HG03039 (cell line): Measurements from ENCODE around the gene CENPL.
"Not testable (repeated sequence)": the region's sequence is repeated elsewhere in the genome, so short reads cannot be mapped to it uniquely, and the experiment has no call there.

Experiments used
- ATAC-seq: cut with Tn5 transposase; IDR thresholded peaks from one replicate; pipeline ENCODE4 v1.9.1; 2021; ENCODE audit warnings: mild to moderate bottlenecking, moderate library complexity; ENCODE audit not compliant: unreplicated experiment

Gene CENPL

DNA sequence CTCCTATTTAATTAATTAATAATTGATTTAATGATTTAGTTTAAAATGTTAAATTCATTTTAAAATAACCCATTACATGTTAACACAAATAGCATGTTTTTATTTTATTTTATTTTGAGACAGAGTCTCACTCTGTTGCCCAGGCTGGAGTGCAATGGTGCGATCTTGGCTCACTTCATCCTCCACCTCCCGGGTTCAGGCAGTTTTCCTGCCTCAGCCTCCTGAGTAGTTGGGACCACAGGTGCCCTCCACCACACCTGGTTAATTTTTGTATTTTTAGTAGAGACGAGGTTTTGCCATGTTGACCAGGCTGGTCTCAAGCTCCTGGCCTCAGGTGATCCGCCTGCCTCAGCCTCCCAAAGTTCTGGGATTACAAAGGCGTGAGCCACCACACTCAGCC, 34.9 kb upstream of the CENPL start:
- ATAC-seq = not testable (repeated sequence)

DNA sequence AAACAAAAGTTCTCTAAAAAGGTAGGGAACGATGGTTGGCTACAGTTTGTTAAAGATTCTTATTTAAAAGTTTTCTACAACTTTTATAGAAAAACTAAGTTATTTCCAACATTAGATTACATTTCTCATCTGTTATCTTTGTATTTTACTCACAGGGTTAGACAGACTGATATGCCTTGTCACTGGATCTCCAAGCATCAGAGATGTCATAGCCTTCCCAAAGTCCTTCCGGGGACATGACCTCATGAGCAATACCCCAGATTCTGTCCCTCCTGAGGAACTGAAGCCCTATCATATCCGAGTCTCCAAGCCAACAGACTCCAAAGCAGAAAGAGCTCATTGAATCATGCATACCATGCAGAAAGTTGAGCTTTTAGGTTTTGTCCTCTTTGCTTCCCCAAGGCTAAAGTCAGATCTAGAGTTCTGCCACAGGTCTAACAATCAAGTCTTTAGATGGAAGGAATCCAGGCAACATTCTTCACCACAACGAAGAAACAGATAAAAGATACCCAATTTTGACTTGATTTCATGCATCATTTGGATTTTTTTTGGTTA, 32.8 kb upstream of the CENPL start:
- ATAC-seq = no peak

DNA sequence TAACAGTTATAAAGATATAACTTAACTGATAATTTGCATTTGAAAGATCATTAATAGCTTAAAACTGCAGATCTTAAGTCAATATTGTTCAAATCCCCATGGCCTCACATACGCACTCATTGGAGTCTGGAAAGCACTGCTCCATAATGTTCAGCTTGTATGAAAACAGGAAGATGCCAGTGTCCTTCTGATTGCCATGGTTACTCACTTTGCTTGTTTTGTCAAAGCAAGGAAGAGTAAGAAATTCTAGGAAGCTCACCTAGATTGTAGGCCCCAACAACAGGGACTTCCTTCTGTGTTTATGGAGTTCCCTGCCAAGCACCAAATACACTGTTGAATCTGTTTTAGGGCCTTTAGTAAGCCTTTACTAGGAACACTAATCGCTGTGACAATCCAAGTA, 32.2 kb upstream of the CENPL start:
- no peak for ATAC-seq

DNA sequence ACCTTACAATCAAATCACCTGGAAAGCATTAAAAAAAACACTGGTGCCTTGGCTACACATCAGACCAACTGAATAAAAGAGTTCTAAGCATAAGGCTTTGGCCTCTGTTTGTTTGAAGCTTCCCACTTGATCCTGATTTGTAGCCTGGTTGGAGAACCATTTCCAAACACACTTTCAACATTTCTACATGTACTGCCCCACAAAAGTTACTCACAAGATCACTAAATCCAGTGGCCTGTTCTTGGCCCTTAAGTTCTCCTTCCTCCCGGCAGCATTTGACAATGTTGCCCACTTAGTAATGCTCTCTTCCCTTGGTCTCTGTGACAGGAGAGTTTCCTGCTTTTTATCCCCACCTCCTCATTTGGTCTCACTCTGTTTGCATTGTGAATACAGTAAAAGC, 31.3 kb upstream of the CENPL start:
- ATAC-seq = no peak

DNA sequence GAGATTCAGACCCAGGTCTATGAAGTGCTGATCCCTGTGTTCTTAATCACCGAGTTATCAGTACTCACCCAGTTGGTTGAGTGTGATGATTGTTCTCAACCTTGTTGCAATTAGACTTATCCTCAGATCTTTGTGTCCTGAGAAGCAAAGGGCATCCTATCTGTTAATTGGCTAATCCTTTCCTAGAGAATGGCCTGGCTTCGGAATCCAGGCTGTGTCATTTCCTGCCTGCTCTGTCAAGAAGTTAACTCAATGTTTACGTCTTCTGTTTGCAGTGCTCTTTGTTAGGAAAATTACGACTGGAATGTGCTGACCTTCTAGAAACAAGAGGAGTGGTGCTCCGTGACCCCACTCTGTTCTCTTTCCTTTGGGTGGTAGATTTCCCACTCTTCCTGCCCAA, 28.4 kb upstream of the CENPL start:
- ATAC-seq = no peak

DNA sequence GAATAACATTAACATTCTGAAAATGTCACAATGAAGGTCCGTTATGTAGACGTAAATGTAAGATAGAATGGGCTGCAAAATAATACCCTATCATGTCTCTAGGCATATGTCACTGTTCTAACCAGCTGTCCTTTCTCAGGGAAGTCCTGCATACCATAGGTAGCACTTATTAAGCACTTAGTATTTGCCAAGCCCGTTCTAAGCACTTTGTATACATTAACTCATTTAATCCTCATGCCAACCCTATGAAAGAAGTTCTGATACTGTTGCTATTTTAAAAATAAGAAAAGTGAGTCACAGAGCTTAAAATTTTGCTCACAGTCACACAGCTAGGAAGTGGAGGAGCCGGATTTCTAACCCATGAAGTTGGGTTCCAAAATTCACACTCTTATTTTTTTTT, 27.4 kb upstream of the CENPL start:
- ATAC-seq = no peak

DNA sequence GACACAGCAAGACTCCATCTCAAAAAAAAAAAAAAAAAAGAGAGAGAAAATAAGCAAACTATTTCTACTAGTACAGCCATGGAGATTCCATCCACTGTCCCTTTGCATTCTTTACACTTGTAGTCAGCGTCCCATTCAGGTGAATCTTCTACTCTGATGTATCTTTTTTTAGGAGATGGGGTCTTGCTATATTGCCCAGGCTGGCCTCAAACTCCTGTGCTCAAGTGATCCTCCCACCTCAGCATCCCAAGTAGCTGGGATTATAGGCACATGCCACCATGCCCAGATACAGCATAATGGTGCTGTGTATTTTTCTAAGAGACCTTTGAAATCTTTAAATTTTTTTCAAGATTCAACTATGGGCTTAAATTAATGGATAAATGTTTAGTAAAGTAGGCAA, 8.1 kb upstream of the CENPL start:
- no peak for ATAC-seq

DNA sequence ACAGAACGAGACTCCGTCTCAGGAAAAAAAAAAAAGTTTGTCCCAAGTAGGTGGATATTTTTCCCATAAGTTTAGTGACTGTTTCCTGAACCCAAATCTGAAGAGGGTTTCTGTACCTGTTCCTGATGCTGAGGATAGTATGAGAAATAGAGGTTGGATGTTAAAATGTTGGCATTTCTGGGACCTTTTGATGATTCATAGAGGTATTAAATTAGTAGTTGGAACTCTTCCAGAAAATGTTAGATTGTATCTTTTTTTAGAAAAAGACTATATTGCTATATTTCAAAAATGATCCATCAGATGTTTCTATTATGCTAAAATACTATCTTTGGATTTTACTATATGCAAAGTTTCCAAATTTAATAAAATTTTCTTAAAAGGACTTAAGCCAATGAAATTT, 2.9 kb upstream of the CENPL start:
- no peak for ATAC-seq

DNA sequence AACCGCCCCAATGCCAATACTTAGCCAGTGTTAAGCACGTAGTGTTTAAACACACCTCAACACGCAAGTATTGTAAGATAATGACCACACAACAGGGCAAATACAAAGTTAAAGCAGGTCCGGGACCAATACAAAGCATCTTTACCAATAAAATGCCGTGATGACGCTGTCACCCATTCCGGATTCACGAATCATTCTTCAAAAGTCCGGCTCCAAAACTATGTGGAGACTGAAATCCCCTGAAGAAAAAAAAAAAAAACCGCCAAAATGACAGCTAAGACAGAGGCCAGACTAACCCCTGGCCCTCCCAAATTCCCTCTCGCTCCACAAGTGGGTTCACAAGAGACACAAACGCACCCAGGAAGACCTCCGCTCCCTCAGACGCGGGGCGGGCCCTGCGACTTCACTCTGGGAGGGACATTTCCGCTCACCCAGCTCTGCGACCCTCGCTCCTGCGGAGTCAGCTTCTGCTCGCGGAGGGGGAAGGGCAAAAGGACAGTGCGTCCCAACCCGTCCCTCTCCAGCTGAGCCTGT, 835 bp downstream of the CENPL start:
- peak; percentile 27 for ATAC-seq

DNA sequence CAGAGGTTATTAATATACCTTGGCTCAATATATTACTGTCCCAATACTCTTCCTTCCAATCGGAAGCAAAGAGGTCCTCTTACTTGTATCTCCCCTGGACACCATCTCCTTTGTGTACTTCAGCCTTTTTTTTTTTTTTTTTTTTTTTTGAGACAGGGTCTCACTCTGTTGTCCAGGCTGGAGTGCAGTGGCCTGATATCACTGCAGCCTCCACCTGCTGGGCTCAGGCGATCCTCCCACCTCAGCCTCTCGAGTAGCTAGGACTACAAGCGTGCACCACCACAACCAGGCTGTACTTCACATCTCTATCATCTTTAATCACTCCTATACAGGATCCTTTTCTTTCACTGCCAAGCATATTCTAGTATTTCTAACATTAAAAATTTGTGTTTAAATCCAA, 3.0 kb downstream of the CENPL start:
- ATAC-seq = no peak

DNA sequence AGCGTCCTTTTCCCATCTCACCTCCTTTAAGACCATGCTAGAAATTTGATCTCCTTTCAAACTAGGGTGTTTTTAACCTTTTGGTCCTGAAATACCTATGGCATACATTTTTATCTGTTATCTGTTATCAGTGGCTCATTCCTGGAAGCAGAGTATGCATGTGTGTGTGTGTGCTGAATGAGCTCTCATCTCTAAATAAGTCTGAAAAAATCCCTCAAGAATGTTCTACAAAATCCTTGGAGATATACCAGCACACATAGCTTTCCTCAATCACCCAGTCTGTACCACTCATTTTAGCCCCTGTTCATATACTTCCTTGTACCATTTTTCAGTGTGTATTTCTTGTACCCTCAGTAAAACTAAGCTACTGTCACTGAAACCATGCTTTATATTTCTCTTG, 6.2 kb downstream of the CENPL start:
- ATAC-seq = no peak

DNA sequence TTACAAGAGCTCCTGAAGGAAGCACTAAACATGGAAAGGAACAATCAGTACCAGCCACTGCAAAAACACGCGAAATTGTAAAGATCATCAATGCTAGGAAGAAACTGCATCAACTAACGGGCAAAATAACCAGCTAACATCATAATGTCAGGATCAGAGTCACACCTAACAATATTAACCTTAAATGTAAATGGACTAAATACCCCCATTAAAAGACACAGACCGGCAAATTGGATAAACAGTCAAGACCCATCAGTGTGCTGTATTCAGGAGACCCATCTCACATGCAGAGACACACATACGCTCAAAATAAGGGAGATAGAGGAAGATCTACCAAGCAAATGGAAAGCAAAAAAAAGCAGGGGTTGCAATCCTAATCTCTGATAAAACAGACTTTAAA, 11.0 kb downstream of the CENPL start:
- ATAC-seq = not testable (repeated sequence)

DNA sequence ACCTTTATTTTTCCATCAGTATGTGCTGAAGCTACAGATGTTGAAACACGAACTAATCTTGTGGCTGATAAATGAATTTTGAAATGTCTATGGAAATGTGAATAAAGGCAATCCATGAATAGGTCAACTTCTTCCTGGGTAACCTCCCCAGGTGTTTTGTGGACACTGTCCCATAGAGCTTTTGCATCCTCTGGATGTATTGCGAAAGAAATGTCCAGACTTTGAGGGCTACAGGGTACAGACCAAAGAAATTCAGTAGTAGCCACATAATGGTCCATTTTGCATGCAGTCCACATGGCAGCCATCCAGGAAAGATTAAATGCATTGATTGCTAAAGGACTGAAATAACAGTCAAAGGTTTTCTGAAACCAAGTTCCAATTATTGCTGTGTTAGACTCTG, 21.7 kb downstream of the CENPL start:
- ATAC-seq = no peak

DNA sequence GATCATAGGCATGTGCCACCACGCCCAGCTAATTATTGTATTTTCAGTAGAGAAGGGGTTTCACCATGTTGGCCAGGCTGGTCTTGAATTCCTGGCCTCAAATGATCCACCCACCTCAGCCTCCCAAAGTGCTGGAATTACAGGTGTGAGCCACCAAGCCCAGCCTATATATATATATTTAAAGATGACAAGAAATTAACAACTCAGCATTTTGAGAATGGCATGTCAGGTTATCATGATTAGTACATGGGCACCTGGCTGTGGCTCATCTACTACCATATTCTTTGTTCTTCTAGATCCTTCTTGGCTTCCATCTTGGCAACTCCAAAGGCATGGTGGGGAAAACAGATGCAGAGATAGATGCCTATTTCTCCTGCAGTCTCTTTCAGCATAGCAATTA, 24.7 kb downstream of the CENPL start:
- not testable (repeated sequence) for ATAC-seq

DNA sequence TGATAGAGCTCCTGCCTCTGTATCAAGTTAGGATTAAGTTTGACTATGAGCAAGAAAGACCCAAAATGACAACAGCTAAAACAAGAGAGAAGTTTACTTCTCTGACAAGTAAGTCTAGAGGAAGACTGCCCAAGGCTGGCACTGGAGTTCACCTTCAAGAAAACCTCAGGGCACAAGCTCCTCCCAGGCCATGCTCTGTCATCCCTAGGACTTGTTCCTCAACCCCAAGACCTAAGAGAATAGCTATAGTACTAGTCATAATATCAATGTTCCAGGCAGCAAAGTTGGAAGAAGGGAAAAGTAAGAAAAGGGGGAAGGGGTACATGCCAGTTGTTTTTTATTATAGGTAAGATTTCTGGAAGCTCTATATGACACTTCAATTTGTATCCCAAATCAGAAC, 26.6 kb downstream of the CENPL start:
- ATAC-seq = no peak

DNA sequence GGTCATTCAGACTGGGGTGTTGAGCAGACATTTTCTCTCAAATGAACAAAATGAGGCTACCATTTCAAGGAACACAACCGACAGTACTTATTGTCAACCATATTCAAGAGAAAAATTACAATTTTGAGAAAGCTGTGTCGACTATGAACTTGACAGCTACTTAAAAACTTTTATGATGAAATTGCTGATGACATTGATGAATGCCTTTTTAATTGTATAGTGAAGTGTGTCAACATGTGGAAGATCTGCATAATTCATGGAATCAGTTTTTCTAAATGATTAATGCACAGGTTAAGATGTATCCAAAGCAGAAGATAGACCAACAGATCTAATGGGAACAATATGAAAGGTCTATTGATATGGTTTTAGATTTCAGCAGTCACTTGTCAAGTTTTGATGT, 34.8 kb downstream of the CENPL start:
- ATAC-seq = no peak

DNA sequence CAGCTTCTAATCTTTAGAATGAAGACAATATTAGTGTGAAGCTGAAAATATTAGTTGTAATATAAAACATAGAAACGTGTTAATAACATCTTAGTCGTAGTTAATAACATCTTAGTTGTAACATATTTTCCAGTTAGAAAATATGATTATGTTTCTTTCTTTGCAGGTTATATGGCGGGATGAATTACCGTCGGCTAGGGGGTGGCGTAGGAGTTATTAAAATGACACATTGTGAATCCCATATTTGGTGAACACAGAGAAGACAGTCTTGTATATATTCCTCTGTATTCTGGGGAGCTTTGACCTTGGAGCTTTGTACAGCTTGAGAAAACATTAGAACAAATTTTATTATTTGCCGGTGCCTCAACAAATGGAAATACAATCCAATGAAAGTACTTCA, 39.7 kb downstream of the CENPL start:
- no peak for ATAC-seq

DNA sequence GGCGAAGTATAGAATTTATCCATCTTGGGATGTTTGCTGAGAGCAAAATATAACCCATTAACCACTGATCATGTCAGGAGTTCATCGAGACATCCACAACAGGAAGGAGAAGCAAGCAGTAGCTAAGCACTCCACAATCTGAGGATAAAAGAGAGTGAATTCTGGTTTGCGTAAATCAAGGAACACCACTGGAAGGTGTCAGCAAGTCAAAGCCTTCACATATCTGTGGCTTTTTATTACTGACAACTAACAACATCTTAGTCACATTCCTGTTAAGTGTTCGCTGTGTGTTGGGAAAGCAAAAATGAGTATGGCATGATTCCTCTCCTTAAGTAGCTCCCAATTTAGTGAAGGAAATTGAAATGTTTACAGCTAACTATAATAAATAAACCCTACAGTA, 44.7 kb downstream of the CENPL start:
- ATAC-seq = no peak

DNA sequence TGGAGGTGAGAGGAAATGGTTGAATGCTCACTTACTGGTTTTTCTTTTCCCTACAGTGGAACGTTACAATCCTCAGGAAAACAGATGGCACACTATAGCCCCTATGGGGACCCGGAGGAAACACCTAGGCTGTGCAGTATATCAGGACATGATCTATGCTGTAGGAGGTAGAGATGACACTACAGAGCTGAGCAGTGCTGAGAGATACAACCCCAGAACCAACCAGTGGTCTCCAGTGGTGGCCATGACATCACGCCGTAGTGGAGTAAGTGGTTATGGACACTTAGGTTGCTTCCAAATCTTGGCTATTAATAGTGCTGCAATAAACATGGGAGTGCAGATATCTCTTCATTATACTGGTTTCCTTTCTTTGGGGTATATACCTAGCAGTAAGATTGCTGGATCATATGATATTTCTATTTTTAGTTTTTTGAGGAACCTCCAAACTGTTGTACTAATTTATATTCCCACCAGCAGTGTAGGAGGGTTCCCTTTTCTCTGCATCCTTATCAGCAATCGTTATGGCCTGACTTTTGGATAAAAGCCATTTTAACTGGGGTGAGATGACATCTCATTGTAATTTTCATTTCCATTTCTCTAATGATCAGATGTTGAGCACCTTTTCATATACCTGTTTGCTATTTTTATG, 49.0 kb downstream of the CENPL start:
- no peak for ATAC-seq

DNA sequence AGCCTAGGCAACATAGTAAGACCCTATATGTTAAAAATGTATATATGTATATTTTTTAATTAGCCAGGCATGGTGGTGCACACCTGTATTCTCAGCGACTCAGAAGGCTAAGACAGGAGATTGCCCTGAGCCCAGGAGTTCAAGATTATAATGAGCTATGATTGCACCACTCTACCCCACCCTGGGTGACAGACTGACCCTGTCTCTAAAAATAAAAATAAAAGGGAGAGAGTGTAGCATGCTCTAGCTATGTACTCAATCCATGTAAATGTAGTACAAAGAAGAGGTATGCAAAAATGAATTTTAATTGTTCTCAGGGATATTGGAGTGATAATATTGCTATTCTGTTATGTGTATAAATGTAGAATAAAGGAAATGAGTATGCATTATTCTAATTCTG, 53.1 kb downstream of the CENPL start:
- no peak for ATAC-seq

DNA sequence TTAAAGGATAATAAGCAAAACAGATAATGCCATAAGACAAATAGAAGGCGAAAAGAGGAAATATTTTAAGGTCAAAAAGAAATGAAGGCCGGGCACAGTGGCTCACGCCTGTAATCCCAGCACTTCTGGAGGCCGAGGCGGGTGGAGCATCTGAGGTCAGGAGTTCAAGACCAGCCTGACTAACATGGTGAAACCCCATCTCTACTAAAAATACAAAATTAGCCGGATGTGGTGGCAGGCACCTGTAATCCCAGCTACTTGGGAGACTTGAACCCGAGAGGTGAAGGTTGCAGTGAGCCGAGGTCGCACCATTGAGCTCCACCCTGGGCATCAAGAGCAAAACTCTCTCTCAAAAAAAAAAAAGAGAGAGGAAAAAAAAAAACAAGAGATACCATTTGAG, 54.4 kb downstream of the CENPL start:
- not testable (repeated sequence) for ATAC-seq

DNA sequence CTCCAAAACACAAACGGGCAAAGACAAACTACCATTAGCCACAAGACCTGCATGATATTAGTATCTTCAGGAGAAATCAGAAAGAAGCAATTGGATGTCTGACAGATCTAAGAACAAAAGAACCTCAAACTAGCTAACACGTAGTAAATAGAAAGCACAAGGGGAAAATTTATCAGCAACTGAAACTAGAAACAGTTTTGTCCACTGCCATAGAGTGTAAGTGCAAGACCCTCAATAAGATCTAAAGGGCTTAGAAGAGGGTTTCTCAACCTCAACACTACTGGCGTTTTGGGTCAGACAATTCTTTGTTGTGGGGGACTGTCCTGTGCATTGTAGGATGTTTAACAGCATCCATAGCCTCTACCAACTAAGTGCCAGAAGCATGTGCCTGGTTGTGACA, 55.9 kb downstream of the CENPL start:
- no peak for ATAC-seq

DNA sequence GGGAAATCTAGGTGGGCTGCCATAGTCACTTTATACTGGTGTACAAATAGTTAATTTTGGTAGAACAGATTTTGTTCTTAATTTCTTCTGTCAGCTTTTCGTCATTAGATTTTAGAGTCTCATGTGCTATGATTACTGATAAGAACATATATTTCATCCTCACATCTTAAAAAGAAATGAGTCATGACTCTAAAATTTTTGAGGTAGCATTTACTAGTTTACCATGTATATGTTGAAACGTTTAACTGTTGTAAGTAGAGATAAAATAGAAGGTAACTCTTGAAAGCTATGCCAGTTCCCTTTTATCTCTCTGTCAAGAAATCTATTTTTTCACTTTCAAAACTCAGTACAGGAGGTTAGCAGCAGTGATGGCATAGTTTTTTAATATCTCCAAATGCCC, 56.5 kb downstream of the CENPL start:
- no peak for ATAC-seq
